Measurements from ENCODE around the gene GIMAP1. TPM values are rescaled to one million over a fixed set of nuclear protein-coding genes. Genes with fewer than 3 reads are reported as not detected.

Gene GIMAP1
- total RNA-seq, 1 experiment from 2014 or later = 0.10 TPM

DNA sequence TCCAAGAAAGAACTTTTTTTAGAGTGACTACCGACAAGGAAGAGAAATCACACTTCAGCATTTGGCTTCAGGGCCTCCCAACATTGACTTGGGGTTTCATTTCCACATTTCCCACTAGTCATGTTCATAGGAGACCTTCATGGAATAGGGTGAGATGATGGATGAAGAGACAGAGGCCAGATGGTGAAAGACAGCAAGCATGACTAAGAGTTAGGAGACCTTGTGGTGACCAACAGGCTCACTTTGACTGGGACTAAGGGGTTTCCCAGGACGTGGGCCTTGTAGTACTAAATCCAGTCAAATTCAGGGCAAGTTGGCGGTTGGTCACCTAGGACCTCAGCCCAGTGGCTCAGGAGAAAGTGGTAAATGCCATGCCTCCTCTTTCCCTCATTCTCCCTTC is 17.8 kb downstream of the GIMAP1 start:
- Histone ChIP-seq H3K4me3 (replicated peaks in 1 of 2; ENCODE audit: low read depth in 1 of 2, low read length in 2 of 2) (no peak overlapping the region), H3K4me2 (ENCODE audit: low read length) (no peak overlapping the region), H3K79me2 (ENCODE audit: insufficient read depth, low read length) (no peaks in the 10 kb centered on the region), H3K4me1 (ENCODE audit: control insufficient read depth in 1 of 2, insufficient read depth in 2 of 2, low read length in 2 of 2) (peaks cover 0 to 10% of the 10 kb centered on the region in 2 experiments; a peak in 3 of 4 replicates), H3K9me2 (ENCODE audit: insufficient read depth) (no peaks in the 10 kb centered on the region), H3K27me3 (ENCODE audit: insufficient read depth, low read length) (peaks cover 41% of the 10 kb centered on the region; the same call in 1 of the 2 replicates), H3K9me3 (ENCODE audit: control insufficient read depth in 1 of 2, insufficient read depth in 1 of 2, low read depth in 1 of 2, low read length in 2 of 2) (no peaks in the 10 kb centered on the region), H2AFZ (ENCODE audit: low read depth, low read length, poor library complexity, severe bottlenecking) (no peak overlapping the region), H3K27ac (ENCODE audit: low read depth, low read length) (no peak overlapping the region), H3K36me3 (ENCODE audit: control insufficient read depth in 1 of 2, insufficient read depth in 2 of 2, low read length in 2 of 2) (no peaks in the 10 kb centered on the region), H3K9ac (ENCODE audit: low read length) (no peak overlapping the region), H4K20me1 (ENCODE audit: insufficient read depth) (no peaks in the 10 kb centered on the region)
- POLR2A ChIA-PET = no interaction called here
- BruUV-seq (replicated peaks) = no TSS peak
- TF ChIP-seq SIN3A (IDR thresholded peaks at IDR 0.05; ENCODE audit: low read depth) = no peak
- TF ChIP-seq YY1 (IDR thresholded peaks at IDR 0.05; ENCODE audit: extremely low read depth, insufficient replicate concordance, low read depth, low read length) = no peak
- RAD21 ChIA-PET (ENCODE audit: low non-redundant PET in 1 of 2, low total read pairs in 2 of 2, uncharacterized antibody in 2 of 2, unreplicated experiment in 2 of 2) = no interaction called here
- no peak for DNase-seq (ENCODE audit: low read depth, low spot score)
- CTCF ChIA-PET = no interaction called here
- ATAC-seq = no peak
- intact Hi-C loops (cut with micrococcal nuclease) = no loop called here

- Histone ChIP-seq H3K4me2 (ENCODE audit: low read length) (no peak overlapping the region), H3K27me3 (ENCODE audit: insufficient read depth, low read length) (peaks cover 50% of the 10 kb centered on the region), H3K79me2 (ENCODE audit: insufficient read depth, low read length) (no peaks in the 10 kb centered on the region), H2AFZ (ENCODE audit: low read depth, low read length, poor library complexity, severe bottlenecking) (no peak overlapping the region), H3K9me3 (ENCODE audit: control insufficient read depth in 1 of 2, insufficient read depth in 1 of 2, low read depth in 1 of 2, low read length in 2 of 2) (no peaks in the 10 kb centered on the region), H3K4me1 (ENCODE audit: control insufficient read depth in 1 of 2, insufficient read depth in 2 of 2, low read length in 2 of 2) (peaks cover 0 to 10% of the 10 kb centered on the region in 2 experiments; a peak in 3 of 4 replicates), H3K9ac (ENCODE audit: low read length) (no peak overlapping the region), H4K20me1 (ENCODE audit: insufficient read depth) (no peaks in the 10 kb centered on the region), H3K27ac (ENCODE audit: low read depth, low read length) (no peak overlapping the region), H3K9me2 (ENCODE audit: insufficient read depth) (no peaks in the 10 kb centered on the region), H3K4me3 (replicated peaks in 1 of 2; ENCODE audit: low read depth in 1 of 2, low read length in 2 of 2) (no peak overlapping the region), H3K36me3 (ENCODE audit: control insufficient read depth in 1 of 2, insufficient read depth in 2 of 2, low read length in 2 of 2) (no peaks in the 10 kb centered on the region)
- ChIA-PET POLR2A (no interaction called here), CTCF (no interaction called here), RAD21 (ENCODE audit: low non-redundant PET in 1 of 2, low total read pairs in 2 of 2, uncharacterized antibody in 2 of 2, unreplicated experiment in 2 of 2) (no interaction called here)
- no peak for ATAC-seq
- no peak for TF ChIP-seq TCF7L2 (IDR thresholded peaks at IDR 0.05; ENCODE audit: borderline replicate concordance, extremely low read depth, insufficient read depth, insufficient read length)
- no peak for TF ChIP-seq CEBPB (IDR thresholded peaks at IDR 0.05; ENCODE audit: low read depth)
- TF ChIP-seq ZNF274 (IDR thresholded peaks at IDR 0.05; ENCODE audit: low read depth, low read length) = no peak
- TF ChIP-seq EZH2phosphoT487 (IDR thresholded peaks at IDR 0.05; ENCODE audit: borderline replicate concordance) = no peak
- TF ChIP-seq, protein P1, sequence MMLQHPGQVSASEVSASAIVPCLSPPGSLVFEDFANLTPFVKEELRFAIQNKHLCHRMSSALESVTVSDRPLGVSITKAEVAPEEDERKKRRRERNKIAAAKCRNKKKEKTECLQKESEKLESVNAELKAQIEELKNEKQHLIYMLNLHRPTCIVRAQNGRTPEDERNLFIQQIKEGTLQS (IDR thresholded peaks at IDR 0.05) = no peak
- intact Hi-C loops (cut with micrococcal nuclease) = no loop called here
- DNase-seq (ENCODE audit: low read depth, low spot score) = no peak
- no TSS peak for BruUV-seq (replicated peaks)
Measured at GRCh38 chr7:150735596-150736358, 19.4 kb downstream of the GIMAP1 start.

Data from HCT116 (cell line).